K562 (cell line): ENCODE results near the gene UBA52. TPM values are rescaled to one million over a fixed set of nuclear protein-coding genes. Genes with fewer than 3 reads are reported as not detected.

Experiments used
- ATAC-seq: fragments of 200-7000 bp; cut with Tn5 transposase; 3 replicates; pipeline ENCODE4 v1.9.1; 2020; ENCODE audit warnings: moderate library complexity
- BruUV-seq: library from RNA; stranded (reverse); fragments of 400-500 nt; replicated peaks from 2 replicates; lab custom pipeline; 2021; lab: Mats Ljungman, UMichigan
- CTCF ChIA-PET: fragments of 300-600 bp; formaldehyde crosslinking; extraction: SDS; loops from one replicate; lab custom pipeline; 2021; ENCODE audit warnings: low intra/inter-chr PET ratio; lab: Yijun Ruan, JAX
- POLR2A ChIA-PET: fragments of 300-600, 350-650 bp; sonication (Branson Sonifier 250); formaldehyde crosslinking; extraction: SDS; loops from one replicate; lab custom pipeline; 2021; ENCODE audit warnings: antibody characterized with exemption, inconsistent platforms; lab: Yijun Ruan, JAX
- DNase-seq, 4 experiments: peaks; one replicate each; pipeline versions ENCODE4 v3.0.0 to v3.0.0-alpha.2; 2011 to 2018; ENCODE audit warnings: low spot score in 3 of 4, mixed read lengths in 3 of 4; ENCODE audit errors: extremely low read depth in 1 of 4
- FAIRE-seq: peaks from 2 replicates; lab custom pipeline; 2011; peaks lifted over from hg19 to GRCh38; lab: Jason Lieb, UNC
- H2AFZ ChIP-seq: 2 replicates; pipeline ENCODE4 v1.6.0; 2011; ENCODE audit warnings: low read depth, low read length, control low read depth, inconsistent platforms
- H3K27ac ChIP-seq: fragments of 200-600 bp; 3 replicates; pipeline ENCODE4 v1.8.0; 2011; ENCODE audit warnings: low read depth, mild to moderate bottlenecking, control low read depth, inconsistent platforms, low read length, moderate library complexity, mixed read lengths; ENCODE audit errors: extremely low read depth
- H3K27me3 ChIP-seq, 2 experiments: fragments of 300-600 bp in 1 of 2; 2 replicates in 1 of 2; 3 replicates in 1 of 2; pipeline versions ENCODE4 v1.6.0 to v1.8.0; 2011; ENCODE audit warnings: inconsistent platforms in 2 of 2, low read length in 2 of 2, mild to moderate bottlenecking in 1 of 2, mixed read lengths in 1 of 2, moderate library complexity in 1 of 2; ENCODE audit not compliant: control insufficient read depth in 2 of 2, insufficient read depth in 2 of 2
- H3K36me3 ChIP-seq: fragments of 300-600 bp; 3 replicates; pipeline ENCODE4 v1.8.0; 2011; ENCODE audit warnings: mild to moderate bottlenecking, low read length, inconsistent platforms; ENCODE audit not compliant: control insufficient read depth, insufficient read depth
- H3K4me1 ChIP-seq, 2 experiments: fragments of 200-600 bp in 1 of 2; replicated peaks in 1 of 2; 2 replicates in 1 of 2; 3 replicates in 1 of 2; pipeline versions ENCODE4 v1.5.1 to v1.8.0; 2011; ENCODE audit warnings: inconsistent platforms in 2 of 2, low read length in 2 of 2, mild to moderate bottlenecking in 1 of 2, mixed read lengths in 1 of 2, moderate library complexity in 1 of 2; ENCODE audit not compliant: control insufficient read depth in 2 of 2, insufficient read depth in 2 of 2
- H3K4me2 ChIP-seq: 2 replicates; pipeline ENCODE4 v1.6.1; 2011; ENCODE audit warnings: low read length, control low read depth, inconsistent platforms, mixed read lengths; ENCODE audit not compliant: insufficient read depth
- H3K4me3 ChIP-seq: fragments of 200-600 bp; sonication (generic), shearing (Covaris generic); 2 replicates; pipeline ENCODE4 v1.5.1; 2016; ENCODE audit warnings: control low read depth, inconsistent platforms
- H3K79me2 ChIP-seq: fragments of 200-600 bp; 3 replicates; pipeline ENCODE4 v1.8.0; 2011; ENCODE audit warnings: low read length, inconsistent platforms; ENCODE audit not compliant: control insufficient read depth, insufficient read depth
- H3K9ac ChIP-seq, 2 experiments: 2 replicates each; pipeline versions ENCODE4 v1.6.0 to v1.6.1; 2011; ENCODE audit warnings: low read depth in 2 of 2, low read length in 2 of 2, control low read depth in 1 of 2, inconsistent platforms in 1 of 2, mild to moderate bottlenecking in 1 of 2, mixed read lengths in 1 of 2; ENCODE audit not compliant: insufficient read depth in 1 of 2
- H3K9me1 ChIP-seq: one replicate; pipeline ENCODE4 v1.6.0; 2011; ENCODE audit warnings: inconsistent platforms, mild to moderate bottlenecking, low read length, moderate library complexity; ENCODE audit not compliant: control insufficient read depth, insufficient read depth
- H3K9me3 ChIP-seq: replicated peaks from 2 replicates; pipeline ENCODE4 v1.5.1; 2011; ENCODE audit warnings: low read depth, low read length, inconsistent platforms; ENCODE audit not compliant: control insufficient read depth, insufficient read depth
- H4K20me1 ChIP-seq: replicated peaks from 2 replicates; pipeline ENCODE4 v1.6.1; 2011; ENCODE audit warnings: low read length, inconsistent platforms, mixed read lengths; ENCODE audit not compliant: control insufficient read depth, insufficient read depth
- CC2D1A ChIP-seq: fragments of 450-650 bp; IDR thresholded peaks from 2 replicates; pipeline ENCODE4 v1.6.1; 2017; ENCODE audit warnings: mild to moderate bottlenecking
- CHCHD3 ChIP-seq: fragments of 250-450 bp; sonication (Bioruptor Pico); IDR thresholded peaks from 2 replicates; pipeline ENCODE4 v2.1.2; 2022; ENCODE audit warnings: mild to moderate bottlenecking
- ELF2 ChIP-seq: fragments of 250-450 bp; sonication (Bioruptor Pico); IDR thresholded peaks from 2 replicates; pipeline ENCODE4 v1.5.0; 2021; ENCODE audit warnings: mild to moderate bottlenecking
- GABPB1 ChIP-seq: sonication (generic); formaldehyde crosslinking; IDR thresholded peaks from 2 replicates; pipeline ENCODE4 v1.8.0; 2022; ENCODE audit warnings: mild to moderate bottlenecking, missing genetic modification reagents
- HSF4 ChIP-seq: fragments of 250-450 bp; sonication (Bioruptor Pico); IDR thresholded peaks from 2 replicates; pipeline ENCODE4 v2.1.2; 2022; ENCODE audit warnings: mild to moderate bottlenecking, moderate library complexity, borderline replicate concordance
- MTA3 ChIP-seq: fragments of 450-650 bp; formaldehyde crosslinking; IDR thresholded peaks from 2 replicates; pipeline ENCODE4 v1.6.1; 2017; ENCODE audit warnings: mild to moderate bottlenecking, borderline replicate concordance
- NFYB ChIP-seq: IDR thresholded peaks from 2 replicates; pipeline ENCODE4 v1.6.1; 2011; ENCODE audit warnings: mild to moderate bottlenecking, moderate library complexity; ENCODE audit not compliant: insufficient read length; ENCODE audit errors: extremely low read depth
- NUFIP1 ChIP-seq: fragments of 450-650 bp; IDR thresholded peaks from 2 replicates; pipeline ENCODE4 v1.6.1; 2018; ENCODE audit not compliant: partially characterized antibody
- RBM22 ChIP-seq: fragments of 200-400 bp; formaldehyde crosslinking; IDR thresholded peaks from 2 replicates; pipeline ENCODE4 v1.6.1; 2018; ENCODE audit warnings: low read length, low read depth; ENCODE audit not compliant: poor library complexity, severe bottlenecking
- SMARCA5 ChIP-seq: fragments of 450-650 bp; IDR thresholded peaks from 2 replicates; pipeline ENCODE4 v1.6.1; 2016
- SRF ChIP-seq, 2 experiments: fragments of 250-450, 450-650 bp in 1 of 2; sonication (Bioruptor Pico) in 1 of 2; sonication (generic) in 1 of 2; formaldehyde crosslinking; IDR thresholded peaks; 2 replicates each; pipeline versions ENCODE4 v1.5.0 to v1.5.1; 2020 to 2022; ENCODE audit warnings: mild to moderate bottlenecking in 1 of 2, missing genetic modification reagents in 1 of 2
- WGBS: fragments of 100-300 bp; shearing (Covaris generic); methylation state at CpG from one replicate; pipeline ENCODE4 v1.1.6; 2016; ENCODE audit warnings: low coverage, mixed read lengths; ENCODE audit not compliant: insufficient coverage; ENCODE audit errors: missing lambda C conversion rate; 5-methylcytosine and 5-hydroxymethylcytosine counted together
- in situ Hi-C: fragments of 300-500 bp; cut with MboI; formaldehyde crosslinking; loops from 4 replicates; pipeline ENCODE4 v1.15.0; 2018; ENCODE audit warnings: inconsistent platforms, mixed read lengths
- intact Hi-C: fragments of 100-400 bp; cut with micrococcal nuclease; formaldehyde crosslinking; loops from 2 replicates; pipeline ENCODE4 v1.14.2; 2022
- polyA plus RNA-seq, 8 experiments: library from polyadenylated mRNA; depleted of rRNA in 4 of 8; stranded (reverse) in 5 of 8; unstranded in 3 of 8; fragments of >200 nt; fragmentation: Nextera tagmentation in 2 of 8; fragmentation: Illumina TruSeq in 1 of 8; extraction: Ambion mirVana in 2 of 8; extraction: Trizol in 1 of 8; gene quantifications; 2 replicates each; pipeline versions ENCODE4 v1.2.1 to v1.2.3, GENCODE V29; 2011 to 2014; ENCODE audit warnings: inconsistent platforms in 1 of 8, missing spikeins in 1 of 8
- total RNA-seq, 7 experiments: library from RNA; depleted of rRNA in 6 of 7; stranded (reverse); fragments of >200 nt in 6 of 7; fragmentation: Illumina TruSeq in 2 of 7; extraction: Trizol in 2 of 7; gene quantifications; 2 replicates each; pipeline versions ENCODE4 v1.2.1 to v1.2.3, GENCODE V29; 2011 to 2021; ENCODE audit warnings: low replicate concordance in 1 of 7
- TF ChIP-seq, protein P1 (sequence below): fragments of 450-650 bp; IDR thresholded peaks from 2 replicates; pipeline ENCODE4 v1.7.1; 2018; ENCODE audit warnings: mild to moderate bottlenecking, low read depth; ENCODE audit not compliant: partially characterized antibody

The UBA52 gene
- total and polyA plus RNA-seq, 9 of the 15 experiments (the other 6 are each of a cell fraction or from before 2014, with no cell fraction given), result 1,110 to 2,751 (median 1,733) TPM

DNA sequence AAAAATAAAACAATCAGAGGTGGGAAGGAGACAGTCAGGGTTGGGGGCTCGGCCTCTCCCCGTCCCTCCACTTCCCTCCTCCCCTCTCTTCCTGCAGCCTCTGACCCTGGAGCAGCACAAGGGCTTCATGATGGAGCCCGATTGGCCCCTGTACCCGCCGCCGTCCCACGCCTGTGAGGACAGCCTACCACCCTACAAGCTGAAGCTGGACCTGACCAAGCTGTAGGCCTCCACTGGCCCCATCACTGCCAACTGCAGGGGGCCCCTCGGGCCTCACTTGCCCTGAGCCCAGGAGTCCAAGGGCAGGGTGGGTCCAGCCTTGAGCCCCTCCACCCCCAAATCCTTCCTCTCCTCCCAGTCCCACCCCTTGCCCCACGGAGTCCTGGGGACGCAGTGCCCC lies 48.7 kb downstream of the UBA52 start (continued):
- TF ChIP-seq NFYB (no peak), MTA3 (no peak), SMARCA5 (no peak)
- TF ChIP-seq, all 486 proteins: peak for 0

DNA sequence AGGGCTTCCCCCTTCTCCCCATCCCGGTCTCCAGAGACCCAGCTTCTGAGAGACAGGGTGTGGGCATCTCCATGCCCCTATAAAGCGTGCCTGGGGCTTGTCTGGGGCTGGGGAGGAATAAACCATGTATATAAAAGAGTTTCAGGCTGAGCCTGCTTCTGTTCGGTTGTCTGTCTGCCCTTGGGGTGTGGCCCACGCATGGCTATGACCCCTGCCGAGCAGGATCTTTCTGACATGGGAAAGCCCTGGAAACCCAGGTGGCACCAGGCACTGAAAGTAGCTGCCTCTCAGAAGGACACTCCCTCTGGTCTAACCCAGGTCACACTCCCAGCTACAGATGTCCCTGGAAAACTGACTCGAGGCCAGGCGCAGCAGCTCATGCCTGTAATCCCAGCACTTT lies 49.2 kb downstream of the UBA52 start:
- WGBS, result 9% methylated on average over 6 of the region's 7 CpGs
- DNase-seq (no peak), ATAC-seq (no peak), FAIRE-seq (no peak)
- Histone ChIP-seq H3K9me3 (no peaks in the 10 kb centered on the region), H3K27ac (no peak overlapping the region), H3K4me2 (no peak overlapping the region), H4K20me1 (no peaks in the 10 kb centered on the region; the same call in 1 of the 2 replicates), H3K36me3 (no peaks in the 10 kb centered on the region), H3K4me3 (no peak overlapping the region), H3K27me3 (peaks cover 8 to 33% of the 10 kb centered on the region in 2 experiments; a peak in 4 of 5 replicates), H3K4me1 (peaks cover 0 to 6% of the 10 kb centered on the region in 2 experiments; a peak in 3 of 5 replicates), H2AFZ (no peak overlapping the region), H3K9ac (peak overlapping the region in 1 of 2 experiments; percentile 45; a peak in 2 of 4 replicates), H3K9me1 (no peaks in the 10 kb centered on the region), H3K79me2 (no peaks in the 10 kb centered on the region)
- intact Hi-C loops (no loop called here), in situ Hi-C loops (no loop called here)
- no peak for TF ChIP-seq CC2D1A
- TF ChIP-seq ELF2 (CRISPR knock-in tag), result no peak
- no peak for TF ChIP-seq RBM22
- TF ChIP-seq GABPB1, result no peak
- TF ChIP-seq NUFIP1, result no peak
- no peak for TF ChIP-seq SRF (CRISPR knock-in tag; IDR thresholded peaks at IDR 0.05)
- TF ChIP-seq, protein P1, sequence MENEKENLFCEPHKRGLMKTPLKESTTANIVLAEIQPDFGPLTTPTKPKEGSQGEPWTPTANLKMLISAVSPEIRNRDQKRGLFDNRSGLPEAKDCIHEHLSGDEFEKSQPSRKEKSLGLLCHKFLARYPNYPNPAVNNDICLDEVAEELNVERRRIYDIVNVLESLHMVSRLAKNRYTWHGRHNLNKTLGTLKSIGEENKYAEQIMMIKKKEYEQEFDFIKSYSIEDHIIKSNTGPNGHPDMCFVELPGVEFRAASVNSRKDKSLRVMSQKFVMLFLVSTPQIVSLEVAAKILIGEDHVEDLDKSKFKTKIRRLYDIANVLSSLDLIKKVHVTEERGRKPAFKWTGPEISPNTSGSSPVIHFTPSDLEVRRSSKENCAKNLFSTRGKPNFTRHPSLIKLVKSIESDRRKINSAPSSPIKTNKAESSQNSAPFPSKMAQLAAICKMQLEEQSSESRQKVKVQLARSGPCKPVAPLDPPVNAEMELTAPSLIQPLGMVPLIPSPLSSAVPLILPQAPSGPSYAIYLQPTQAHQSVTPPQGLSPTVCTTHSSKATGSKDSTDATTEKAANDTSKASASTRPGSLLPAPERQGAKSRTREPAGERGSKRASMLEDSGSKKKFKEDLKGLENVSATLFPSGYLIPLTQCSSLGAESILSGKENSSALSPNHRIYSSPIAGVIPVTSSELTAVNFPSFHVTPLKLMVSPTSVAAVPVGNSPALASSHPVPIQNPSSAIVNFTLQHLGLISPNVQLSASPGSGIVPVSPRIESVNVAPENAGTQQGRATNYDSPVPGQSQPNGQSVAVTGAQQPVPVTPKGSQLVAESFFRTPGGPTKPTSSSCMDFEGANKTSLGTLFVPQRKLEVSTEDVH, result no peak
- no peak for TF ChIP-seq HSF4
- TF ChIP-seq CHCHD3 (CRISPR knock-in tag), result no peak
- ChIA-PET CTCF (no interaction called here), POLR2A (interaction anchor here (0.6 to 0.9 kb wide), 2 partner anchors 51 to 170 kb away, joined by 3 to 4 read pairs; no protein-coding TSS in a partner anchor)
- BruUV-seq, result no TSS peak
